Subcutaneous abdominal adipose tissue (tissue), 5 donors: ENCODE data around the gene CETP.

Source experiments
- H3K27ac ChIP-seq: one replicate; pipeline ENCODE4 v1.7.0; 2013; ENCODE audit warnings: low read depth, mild to moderate bottlenecking, inconsistent platforms, low read length, moderate library complexity
- H3K27me3 ChIP-seq, 5 donors: one replicate each; pipeline ENCODE4 v1.7.0; 2013; ENCODE audit warnings: low read length in 5 of 5, inconsistent platforms in 1 of 5; ENCODE audit not compliant: control insufficient read depth in 5 of 5, insufficient read depth in 4 of 5
- H3K36me3 ChIP-seq, 5 donors: one replicate each; pipeline ENCODE4 v1.7.0; 2013; ENCODE audit warnings: low read length in 5 of 5; ENCODE audit not compliant: control insufficient read depth in 5 of 5, insufficient read depth in 5 of 5
- H3K4me1 ChIP-seq, 5 donors: one replicate each; pipeline ENCODE4 v1.7.0; 2013; ENCODE audit warnings: low read length in 5 of 5, mild to moderate bottlenecking in 3 of 5, moderate library complexity in 1 of 5; ENCODE audit not compliant: control insufficient read depth in 5 of 5, insufficient read depth in 5 of 5
- H3K4me3 ChIP-seq, 5 donors: one replicate each; pipeline ENCODE4 v1.7.0; 2013; ENCODE audit warnings: low read length in 5 of 5, low read depth in 1 of 5
- H3K9ac ChIP-seq, 5 donors: one replicate each; pipeline ENCODE4 v1.7.0; 2013; ENCODE audit warnings: low read length in 5 of 5, mild to moderate bottlenecking in 4 of 5, moderate library complexity in 3 of 5
- H3K9me3 ChIP-seq, 5 donors: one replicate each; pipeline ENCODE4 v1.7.0; 2013; ENCODE audit warnings: low read length in 5 of 5; ENCODE audit not compliant: control insufficient read depth in 5 of 5
- donor health status: healthy.
- donor health status: healthy.
- donor health status: healthy.
- donor health status: healthy.
- donor health status: healthy.

The CETP gene

DNA sequence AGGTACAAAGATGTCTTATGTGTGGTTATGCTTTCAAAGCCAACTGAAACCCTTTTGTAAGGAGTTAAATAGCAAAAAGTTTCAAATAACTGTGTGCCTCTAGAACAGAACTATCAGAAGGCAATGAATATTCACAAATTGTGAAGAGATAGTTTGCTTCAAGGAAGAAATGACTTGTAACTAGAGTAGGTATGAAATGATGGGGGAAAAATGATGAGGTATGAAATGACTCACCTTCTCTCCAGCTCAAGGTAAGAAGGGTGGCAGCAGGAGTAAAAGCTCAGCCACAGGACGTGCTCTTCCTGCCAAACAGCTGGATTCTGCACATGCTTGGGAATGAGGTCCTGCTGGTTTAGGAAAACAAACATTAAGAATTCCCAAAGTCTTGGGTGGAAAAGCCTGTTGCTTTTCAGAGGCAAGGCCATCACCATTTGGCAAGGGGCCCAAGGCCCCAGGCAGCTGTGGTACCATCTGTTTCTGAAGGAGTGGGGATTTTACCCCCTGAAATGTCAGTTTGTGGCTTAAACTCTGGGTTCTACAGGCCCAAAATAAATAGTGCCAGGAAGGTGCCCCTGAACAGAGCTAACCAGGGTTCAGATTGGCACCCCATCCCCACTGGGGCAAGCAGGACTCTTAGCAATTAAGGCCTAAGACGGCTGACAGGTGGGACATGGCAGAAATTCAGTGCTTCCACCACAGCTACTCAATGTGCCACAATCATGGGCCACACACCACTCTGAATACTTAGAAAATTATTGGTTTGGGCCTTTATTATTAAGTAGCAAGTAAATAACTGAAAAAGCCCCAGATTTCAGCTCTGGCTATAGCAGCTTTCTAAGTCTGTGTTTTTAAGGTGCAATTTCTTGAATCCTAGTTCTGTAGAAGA lies 16.6 kb upstream of the CETP start:
- peak overlapping the region in 2 of 5 donors; percentile 7 to 31 for H3K9ac ChIP-seq
- no peaks in the 10 kb centered on the region for H3K27me3 ChIP-seq
- peaks cover 26 to 73% (median 60%) of the 10 kb centered on the region in 5 donors for H3K36me3 ChIP-seq
- H3K4me3 ChIP-seq: no peak overlapping the region
- no peaks in the 10 kb centered on the region for H3K9me3 ChIP-seq
- peaks cover 2 to 17% (median 12%) of the 10 kb centered on the region in 5 donors for H3K4me1 ChIP-seq
- peak overlapping the region; percentile 19 for H3K27ac ChIP-seq

DNA sequence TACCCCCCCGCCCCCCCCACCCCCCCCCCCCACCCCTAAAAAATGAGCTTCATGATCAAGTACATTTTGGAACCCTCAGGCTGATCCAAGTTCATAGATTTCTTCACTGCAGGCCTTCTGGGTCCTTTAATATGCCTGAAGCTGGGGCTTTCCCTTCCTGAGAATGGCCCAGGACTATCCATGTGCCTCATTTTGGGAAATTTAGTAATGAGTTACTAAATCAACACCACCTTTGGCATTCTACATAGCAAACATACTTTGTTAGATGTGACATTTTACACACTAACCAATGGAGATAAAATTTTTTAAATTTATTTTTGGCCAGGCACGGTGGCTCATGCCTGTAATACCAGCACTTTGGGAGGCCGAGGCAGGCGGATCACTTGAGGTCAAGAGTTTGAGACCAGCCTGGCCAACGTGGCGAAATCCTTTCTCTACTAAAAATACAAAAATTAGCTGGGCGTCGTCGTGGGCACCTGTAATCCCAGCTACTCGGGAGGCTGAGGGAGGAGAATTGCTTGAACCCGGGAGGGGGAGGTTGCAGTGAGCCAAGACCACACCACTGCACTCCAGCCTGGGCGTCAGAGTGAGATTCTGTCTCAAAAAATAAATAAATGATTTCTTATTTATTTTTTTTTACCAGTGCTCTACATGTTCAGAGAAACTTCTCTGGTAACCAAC lies 15.8 kb upstream of the CETP start:
- H3K27ac ChIP-seq: peak overlapping the region; percentile 27
- H3K9ac ChIP-seq: no peak overlapping the region
- no peak overlapping the region for H3K4me3 ChIP-seq
- H3K4me1 ChIP-seq: peaks cover 2 to 20% (median 14%) of the 10 kb centered on the region in 5 donors
- H3K9me3 ChIP-seq: no peaks in the 10 kb centered on the region
- peaks cover 24 to 66% (median 52%) of the 10 kb centered on the region in 5 donors for H3K36me3 ChIP-seq
- H3K27me3 ChIP-seq: no peaks in the 10 kb centered on the region

DNA sequence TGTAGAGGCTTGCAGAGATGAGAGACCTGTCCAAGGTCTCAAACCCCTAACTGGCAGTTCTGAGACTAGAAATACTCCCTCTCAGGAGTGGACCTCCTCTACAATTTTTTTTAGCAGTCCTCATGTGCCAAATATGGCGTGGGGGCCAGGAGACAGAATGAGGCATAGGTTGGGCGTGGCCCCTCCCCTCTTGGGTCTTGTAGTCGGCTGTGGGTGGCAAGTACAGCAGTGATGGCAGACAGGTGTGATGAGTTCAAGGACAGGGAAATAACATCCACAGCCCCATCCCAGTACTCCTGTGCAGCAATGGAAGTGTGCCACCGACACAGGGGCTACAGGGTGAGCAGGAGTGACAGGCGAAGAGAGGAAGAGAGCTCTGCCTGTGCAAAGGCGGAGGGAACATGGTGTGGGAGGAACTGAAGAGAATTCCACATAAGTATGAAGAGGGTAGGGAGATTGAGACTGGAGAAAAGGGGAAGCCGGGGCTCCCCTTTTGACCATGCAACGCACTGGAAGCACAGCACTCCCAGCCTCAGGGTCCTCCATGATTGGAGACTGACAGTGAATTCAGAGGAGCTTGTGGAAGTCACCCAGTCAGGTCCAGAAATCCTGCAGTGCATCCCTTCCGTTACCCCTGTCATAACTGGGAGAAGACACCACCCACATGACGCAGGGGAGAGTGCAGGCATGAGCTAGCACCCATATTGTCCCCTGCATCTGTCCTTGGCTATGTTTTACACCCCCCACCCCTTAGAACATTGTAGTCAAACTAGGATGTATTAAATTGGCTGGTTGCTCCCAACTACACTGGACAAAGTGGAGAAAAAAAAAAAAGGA lies 14.8 kb upstream of the CETP start:
- H3K4me1 ChIP-seq: peaks cover 2 to 27% (median 22%) of the 10 kb centered on the region in 5 donors
- no peak overlapping the region for H3K9ac ChIP-seq
- H3K27me3 ChIP-seq: no peaks in the 10 kb centered on the region
- H3K36me3 ChIP-seq: peaks cover 14 to 57% (median 43%) of the 10 kb centered on the region in 5 donors
- H3K9me3 ChIP-seq: no peaks in the 10 kb centered on the region
- no peak overlapping the region for H3K4me3 ChIP-seq
- peak overlapping the region; percentile 27 for H3K27ac ChIP-seq

DNA sequence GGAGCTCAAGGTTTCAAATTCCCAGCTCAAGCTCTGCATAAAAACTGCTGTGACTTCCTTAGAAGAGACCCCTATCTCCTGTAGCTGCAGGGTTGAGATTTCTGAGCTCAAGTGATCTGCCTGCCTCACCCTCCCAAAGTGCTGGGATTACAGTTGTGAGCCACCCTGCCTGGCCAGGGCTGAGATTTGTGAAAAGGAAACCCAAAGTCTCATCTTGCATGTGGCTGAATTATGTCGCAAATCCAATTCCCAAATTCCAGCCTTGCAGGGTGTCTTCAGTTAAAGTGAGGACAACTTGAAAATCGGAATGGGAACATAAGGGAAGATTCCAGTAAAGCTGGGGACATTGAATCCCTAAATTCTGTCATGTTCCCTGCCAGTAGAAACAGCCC lies 14.2 kb upstream of the CETP start:
- Histone ChIP-seq H3K36me3 (peaks cover 12 to 51% (median 37%) of the 10 kb centered on the region in 5 donors), H3K27ac (no peak overlapping the region), H3K9me3 (no peaks in the 10 kb centered on the region)

DNA sequence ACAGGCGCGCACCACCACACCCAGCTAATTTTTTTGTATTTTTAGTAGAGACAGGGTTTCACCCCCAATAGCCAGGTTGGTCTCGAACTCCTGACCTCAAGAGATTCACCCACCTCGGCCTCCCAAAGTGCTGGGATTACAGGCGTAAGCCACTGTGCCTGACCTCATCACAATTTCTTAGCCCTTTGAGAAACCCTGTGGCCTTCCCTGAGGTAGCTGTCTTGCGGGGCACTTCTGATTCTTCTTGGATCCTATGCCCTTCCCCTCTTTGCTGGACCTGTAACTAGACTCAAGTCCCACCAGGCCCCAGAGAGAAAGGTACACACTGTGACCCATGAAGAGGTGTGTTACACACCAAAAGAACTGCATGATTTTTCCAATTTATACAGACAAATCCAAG lies 13.5 kb upstream of the CETP start:
- Histone ChIP-seq H3K9me3 (no peaks in the 10 kb centered on the region), H3K4me3 (no peak overlapping the region), H3K9ac (no peak overlapping the region), H3K4me1 (peaks cover 4 to 38% (median 34%) of the 10 kb centered on the region in 5 donors), H3K27me3 (no peaks in the 10 kb centered on the region), H3K27ac (no peak overlapping the region), H3K36me3 (peaks cover 11 to 44% (median 31%) of the 10 kb centered on the region in 5 donors)

More for the DNA sequence above, 14.2 kb upstream of the CETP start:
- no peaks in the 10 kb centered on the region for H3K27me3 ChIP-seq
- H3K4me3 ChIP-seq: no peak overlapping the region
- no peak overlapping the region for H3K9ac ChIP-seq
- peaks cover 2 to 31% (median 28%) of the 10 kb centered on the region in 5 donors for H3K4me1 ChIP-seq

DNA sequence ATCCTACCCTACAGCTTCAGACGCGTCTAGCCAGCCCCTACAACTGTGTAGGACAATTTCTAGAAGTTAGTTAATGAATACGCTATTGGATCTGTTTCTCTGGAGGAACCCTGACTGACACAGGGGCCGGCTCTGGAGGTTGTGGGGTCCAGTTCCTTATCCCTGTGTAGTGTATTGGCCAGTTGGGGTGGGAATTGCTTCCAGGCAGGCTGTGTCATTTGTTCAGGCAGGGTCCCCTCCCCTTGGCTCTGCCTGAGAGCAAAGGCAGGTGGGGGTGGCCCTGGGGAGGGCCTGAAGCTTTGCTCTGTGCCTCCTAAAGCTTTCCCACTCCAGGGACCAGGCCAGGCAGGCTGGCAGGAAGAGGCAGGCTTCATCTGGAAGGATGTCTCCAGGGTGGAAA lies 11.7 kb upstream of the CETP start:
- Histone ChIP-seq H3K27ac (no peak overlapping the region), H3K9ac (no peak overlapping the region), H3K36me3 (peaks cover under 1 to 26% (median 13%) of the 10 kb centered on the region in 5 donors), H3K9me3 (no peaks in the 10 kb centered on the region), H3K4me3 (no peak overlapping the region), H3K4me1 (peaks cover 4 to 42% (median 34%) of the 10 kb centered on the region in 5 donors), H3K27me3 (no peaks in the 10 kb centered on the region)

DNA sequence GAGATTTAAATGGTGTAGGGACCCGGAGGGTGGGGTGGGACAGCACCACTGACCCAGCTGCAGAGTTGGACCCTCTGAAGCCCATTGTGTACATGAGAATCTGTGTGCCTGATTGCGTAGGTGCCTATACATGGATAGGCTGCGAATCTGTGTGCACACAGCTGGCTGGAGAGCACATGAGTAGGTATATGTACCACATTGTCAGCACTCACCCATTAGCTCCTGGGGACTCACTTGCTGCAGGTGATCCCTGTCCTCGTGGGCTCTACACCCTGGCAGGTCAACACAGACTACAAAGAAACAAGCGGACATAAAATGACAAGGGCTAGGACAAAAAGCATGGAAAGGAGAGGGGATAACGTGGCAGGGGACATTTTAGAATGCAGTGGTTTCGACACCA lies 11.3 kb upstream of the CETP start:
- Histone ChIP-seq H3K27me3 (no peaks in the 10 kb centered on the region), H3K27ac (no peak overlapping the region), H3K36me3 (peaks cover 0 to 22% (median 9%) of the 10 kb centered on the region in 5 donors), H3K4me3 (no peak overlapping the region), H3K4me1 (peaks cover 4 to 40% (median 30%) of the 10 kb centered on the region in 5 donors), H3K9me3 (no peaks in the 10 kb centered on the region), H3K9ac (no peak overlapping the region)

DNA sequence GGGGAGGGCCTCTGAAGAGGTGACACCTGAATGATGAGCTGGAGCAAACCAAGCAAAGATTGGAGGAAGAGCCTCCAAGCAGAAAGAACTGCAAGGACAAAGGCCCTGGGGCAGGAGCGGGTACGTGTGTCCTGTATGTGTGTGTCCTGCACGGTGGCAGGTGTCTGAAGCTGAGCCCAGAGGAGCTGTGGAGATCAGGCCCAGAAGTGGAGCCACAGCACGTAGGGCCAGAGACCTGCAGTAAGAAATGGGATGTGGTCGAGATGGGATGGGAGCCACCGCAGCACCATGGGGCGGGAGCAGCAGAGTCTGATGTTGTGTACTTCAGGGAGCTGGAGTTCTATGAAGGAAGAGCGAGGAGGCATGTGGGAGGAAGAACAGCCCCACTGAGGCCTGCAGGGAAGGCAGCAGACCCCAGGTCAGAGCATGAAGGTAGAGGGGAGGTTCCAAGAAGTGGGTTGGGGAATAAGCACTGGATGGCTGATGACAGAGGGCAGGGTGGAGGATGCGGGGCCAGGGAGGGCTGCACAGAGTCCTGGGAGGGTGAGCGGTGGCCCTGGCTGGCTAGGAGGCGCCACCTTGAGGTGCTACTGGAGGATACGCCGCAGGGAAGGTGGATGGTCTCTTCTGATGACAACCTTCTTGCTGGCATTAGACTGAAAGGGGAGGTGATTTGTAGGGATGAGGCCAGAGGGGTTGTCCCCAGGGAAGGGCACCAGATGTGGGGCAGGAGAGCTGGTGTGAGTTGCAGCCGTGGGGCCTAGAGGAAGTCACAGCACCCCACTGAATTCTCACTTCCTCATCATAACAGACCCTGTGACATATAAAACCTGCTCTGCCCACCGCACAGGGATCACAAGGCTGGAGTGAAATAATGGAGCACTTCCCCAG lies 10.6 kb upstream of the CETP start:
- peaks cover 4 to 39% (median 29%) of the 10 kb centered on the region in 5 donors for H3K4me1 ChIP-seq
- H3K27ac ChIP-seq: no peak overlapping the region
- no peaks in the 10 kb centered on the region for H3K9me3 ChIP-seq
- no peak overlapping the region for H3K4me3 ChIP-seq
- H3K9ac ChIP-seq: no peak overlapping the region
- H3K27me3 ChIP-seq: no peaks in the 10 kb centered on the region
- peaks cover 0 to 19% (median 6%) of the 10 kb centered on the region in 5 donors for H3K36me3 ChIP-seq

DNA sequence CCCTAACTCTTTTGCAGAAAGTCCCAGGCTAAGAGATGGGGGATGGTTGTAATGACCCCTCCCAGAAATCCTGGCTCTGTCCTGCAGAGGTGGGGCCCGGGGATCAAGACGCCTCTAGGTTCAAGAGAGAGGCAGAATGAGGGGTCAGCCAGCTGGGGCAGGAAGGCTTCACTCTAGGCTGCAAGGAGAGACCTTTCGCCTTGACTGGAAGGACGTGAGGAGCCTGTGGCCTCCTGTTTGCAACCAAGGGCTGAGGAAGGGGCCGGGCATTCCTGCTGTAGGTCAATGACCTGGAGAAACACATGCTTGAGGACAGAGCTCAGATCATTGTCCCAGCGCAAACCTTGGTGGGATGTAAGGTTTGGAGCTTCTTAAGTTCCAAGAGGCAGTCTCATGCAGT lies 8.7 kb upstream of the CETP start:
- H3K9me3 ChIP-seq: no peaks in the 10 kb centered on the region
- H3K9ac ChIP-seq: no peak overlapping the region
- H3K4me3 ChIP-seq: no peak overlapping the region
- no peaks in the 10 kb centered on the region for H3K27me3 ChIP-seq
- H3K36me3 ChIP-seq: peaks cover 0 to 3% (median 0%) of the 10 kb centered on the region in 5 donors
- H3K27ac ChIP-seq: no peak overlapping the region
- H3K4me1 ChIP-seq: peaks cover 2 to 36% (median 18%) of the 10 kb centered on the region in 5 donors
